Measurements from ENCODE around the gene PITX1.

PITX1 gene

DNA sequence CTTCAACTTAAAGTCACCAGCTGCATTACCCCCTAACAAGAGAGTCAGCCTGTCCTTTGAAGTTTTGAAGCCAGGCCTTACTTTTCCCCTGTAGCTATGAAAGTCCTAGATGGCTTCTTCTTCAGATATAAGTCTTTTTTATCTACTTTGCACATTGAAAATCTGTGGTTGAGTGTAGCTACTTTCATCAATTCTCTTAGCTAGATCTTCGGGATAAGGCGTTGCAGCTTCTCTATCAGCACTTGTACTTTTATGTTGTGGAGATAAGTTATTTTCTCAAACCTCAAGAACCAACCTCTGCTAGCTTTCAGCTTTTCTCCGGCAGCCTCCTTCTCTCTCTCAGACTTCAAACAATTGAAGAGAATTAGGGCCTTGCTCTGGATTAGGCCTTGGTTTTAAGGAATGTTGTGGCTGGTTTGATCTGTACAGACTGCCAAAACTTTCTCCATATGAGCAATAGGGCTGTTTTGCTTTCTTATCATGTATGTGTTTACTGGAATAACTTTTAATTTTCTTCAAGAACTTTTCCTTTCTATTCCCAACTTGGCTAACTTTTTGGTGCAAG lies 44.7 kb downstream of the PITX1 start:
- H3K27me3 ChIP-seq = no peaks in the 10 kb centered on the region
- no peaks in the 10 kb centered on the region for H3K4me1 ChIP-seq
- no peak overlapping the region for H3K4me3 ChIP-seq (ENCODE audit: low read depth, low read length)
- TF ChIP-seq, protein P1, sequence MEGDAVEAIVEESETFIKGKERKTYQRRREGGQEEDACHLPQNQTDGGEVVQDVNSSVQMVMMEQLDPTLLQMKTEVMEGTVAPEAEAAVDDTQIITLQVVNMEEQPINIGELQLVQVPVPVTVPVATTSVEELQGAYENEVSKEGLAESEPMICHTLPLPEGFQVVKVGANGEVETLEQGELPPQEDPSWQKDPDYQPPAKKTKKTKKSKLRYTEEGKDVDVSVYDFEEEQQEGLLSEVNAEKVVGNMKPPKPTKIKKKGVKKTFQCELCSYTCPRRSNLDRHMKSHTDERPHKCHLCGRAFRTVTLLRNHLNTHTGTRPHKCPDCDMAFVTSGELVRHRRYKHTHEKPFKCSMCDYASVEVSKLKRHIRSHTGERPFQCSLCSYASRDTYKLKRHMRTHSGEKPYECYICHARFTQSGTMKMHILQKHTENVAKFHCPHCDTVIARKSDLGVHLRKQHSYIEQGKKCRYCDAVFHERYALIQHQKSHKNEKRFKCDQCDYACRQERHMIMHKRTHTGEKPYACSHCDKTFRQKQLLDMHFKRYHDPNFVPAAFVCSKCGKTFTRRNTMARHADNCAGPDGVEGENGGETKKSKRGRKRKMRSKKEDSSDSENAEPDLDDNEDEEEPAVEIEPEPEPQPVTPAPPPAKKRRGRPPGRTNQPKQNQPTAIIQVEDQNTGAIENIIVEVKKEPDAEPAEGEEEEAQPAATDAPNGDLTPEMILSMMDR (IDR thresholded peaks at IDR 0.05; ENCODE audit: low read depth, low read length) = no peak
- no peaks in the 10 kb centered on the region for H3K36me3 ChIP-seq
- H3K9me3 ChIP-seq = no peaks in the 10 kb centered on the region
- DNase-seq = no peak

DNA sequence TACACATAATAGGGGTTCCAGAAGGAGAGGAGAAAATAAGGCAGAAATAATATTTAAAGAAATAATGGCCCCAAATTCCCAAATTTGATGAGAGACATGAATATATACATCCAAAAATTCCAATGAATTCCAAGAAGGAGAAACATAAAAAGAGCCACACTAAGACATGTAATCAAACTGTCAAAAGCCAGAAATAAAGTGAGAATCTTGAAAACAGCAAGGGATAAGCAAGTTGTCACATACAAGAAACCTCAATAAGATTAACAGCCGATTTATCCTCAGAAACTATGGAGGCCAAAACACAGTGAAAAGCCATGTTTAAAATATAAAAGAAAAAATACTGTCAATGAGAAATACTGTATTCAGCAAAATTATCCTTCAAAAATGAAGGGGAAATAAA lies 51.8 kb downstream of the PITX1 start:
- Histone ChIP-seq H3K36me3 (no peaks in the 10 kb centered on the region), H3K9me3 (peaks cover 2% of the 10 kb centered on the region), H3K4me3 (ENCODE audit: low read depth, low read length) (no peak overlapping the region), H3K27me3 (no peaks in the 10 kb centered on the region), H3K4me1 (no peaks in the 10 kb centered on the region)
- TF ChIP-seq, protein P1 (IDR thresholded peaks at IDR 0.05; ENCODE audit: low read depth, low read length) = no peak
- DNase-seq = no peak

DNA sequence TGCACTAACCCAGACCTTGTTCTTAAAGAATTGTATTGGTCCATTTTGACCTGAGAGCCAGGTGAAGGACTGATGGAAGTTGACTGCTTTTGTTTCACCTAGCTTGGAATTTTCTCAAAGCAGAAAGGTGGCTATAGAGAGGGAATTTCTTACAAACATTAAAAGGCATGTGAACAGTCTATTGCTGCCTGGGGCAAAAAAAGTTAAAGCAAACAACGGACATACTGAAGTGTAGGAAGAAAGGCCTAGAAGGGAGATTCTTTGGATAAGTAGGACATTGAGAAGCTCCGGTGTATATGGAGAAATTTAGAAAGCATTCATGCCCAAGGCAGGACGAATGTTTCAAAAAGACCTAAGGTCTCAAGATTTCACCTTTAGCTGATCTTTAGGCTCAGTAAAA lies 54.6 kb downstream of the PITX1 start:
- H3K27me3 ChIP-seq = no peaks in the 10 kb centered on the region
- DNase-seq = no peak
- H3K4me3 ChIP-seq (ENCODE audit: low read depth, low read length) = no peak overlapping the region
- no peaks in the 10 kb centered on the region for H3K36me3 ChIP-seq
- no peaks in the 10 kb centered on the region for H3K4me1 ChIP-seq
- peaks cover 2% of the 10 kb centered on the region for H3K9me3 ChIP-seq
- TF ChIP-seq, protein P1 (IDR thresholded peaks at IDR 0.05; ENCODE audit: low read depth, low read length) = no peak
